Gastrocnemius medialis (tissue), 4 donors: Measurements from ENCODE around the gene PRKCA. TPM values are rescaled to one million over a fixed set of nuclear protein-coding genes. Genes with fewer than 3 reads are reported as not detected.
A peak's percentile ranks its signal among the peaks of the same experiment; 100 is the strongest.

ENCODE experiments used
- ATAC-seq, 2 donors: fragments of 150-250 bp; one replicate each; pipeline ENCODE4 v1.9.1; 2016
- DNase-seq, 2 donors: peaks; one replicate each; pipeline ENCODE4 v3.0.0-alpha.2; 2019
- H3K27ac ChIP-seq, 4 donors: fragments of 200-600 bp; sonication (generic); 1 replicate in 1 of 4; 2 replicates in 3 of 4; pipeline ENCODE4 v1.5.1; 2016 to 2018; ENCODE audit warnings: mild to moderate bottlenecking in 2 of 4, moderate library complexity in 1 of 4
- H3K27me3 ChIP-seq, 3 donors: fragments of 200-600 bp; sonication (generic) in 2 of 3; 1 replicate in 1 of 3; 2 replicates in 2 of 3; pipeline versions ENCODE4 v1.5.1 to v1.6.0; 2016 to 2019; ENCODE audit warnings: mild to moderate bottlenecking in 1 of 3, moderate library complexity in 1 of 3
- H3K36me3 ChIP-seq, 2 donors: fragments of 200-600 bp; sonication (generic) in 1 of 2; one replicate each; pipeline ENCODE4 v1.5.1; 2017 to 2018
- H3K4me1 ChIP-seq, 2 donors: fragments of 200-600 bp; sonication (generic) in 1 of 2; one replicate each; pipeline ENCODE4 v1.5.1; 2016 to 2017; ENCODE audit warnings: mild to moderate bottlenecking in 2 of 2
- H3K4me3 ChIP-seq, 4 donors: fragments of 200-600 bp; sonication (generic) in 3 of 4; 1 replicate in 1 of 4; 2 replicates in 3 of 4; pipeline ENCODE4 v1.5.1; 2016 to 2019; ENCODE audit warnings: mild to moderate bottlenecking in 2 of 4
- H3K9me3 ChIP-seq, 3 donors: fragments of 200-600 bp; sonication (generic) in 2 of 3; 1 replicate in 1 of 3; 2 replicates in 2 of 3; pipeline ENCODE4 v1.5.1; 2016 to 2019
- CTCF ChIP-seq, 5 experiments: fragments of 450-650 bp in 3 of 5; fragments of 200-600 bp in 2 of 5; sonication (generic) in 2 of 5; IDR thresholded peaks in 4 of 5; conservative IDR thresholded peaks in 1 of 5; 1 replicate in 4 of 5; 2 replicates in 1 of 5; pipeline ENCODE4 v1.5.1; 2016 to 2019; ENCODE audit warnings: antibody characterized with exemption in 5 of 5, mild to moderate bottlenecking in 3 of 5, moderate library complexity in 3 of 5
- POLR2A ChIP-seq, 2 donors: fragments of 450-650 bp; IDR thresholded peaks; one replicate each; pipeline ENCODE4 v1.6.1; 2017; ENCODE audit warnings: antibody characterized with exemption in 2 of 2, mild to moderate bottlenecking in 2 of 2, moderate library complexity in 2 of 2
- in situ Hi-C, 4 donors: fragments of 200-750 bp; cut with MboI; loops; one replicate each; pipeline versions ENCODE4 v1.15.0 to v1.8.0; 2017; ENCODE audit warnings: low sequenced_read_pairs in 4 of 4
- intact Hi-C: fragments of 100-400 bp; cut with DNase I; formaldehyde crosslinking; loops from one replicate; pipeline ENCODE4 v1.15.1; 2023; ENCODE audit warnings: low total_unique reads
- total RNA-seq, 4 donors: library from RNA; depleted of rRNA; stranded (reverse); fragments of >200 nt; gene quantifications; one replicate each; pipeline versions ENCODE4 v1.1.0 to v1.2.3, GENCODE V29; 2016

Gene PRKCA
- total RNA-seq, 4 donors from 2014 or later, result 7.6 to 16.8 (median 11.1) TPM

- peak in 4 of 5 experiments; percentile 17 to 49 (median 36) for TF ChIP-seq CTCF (IDR thresholded peaks at IDR 0.05 in 4 of 5, conservative IDR thresholded peaks at IDR 0.05 in 1 of 5)
- no peak for TF ChIP-seq POLR2A (IDR thresholded peaks at IDR 0.05)
- no peaks in the 10 kb centered on the region for H3K36me3 ChIP-seq
- ATAC-seq (no peak), DNase-seq (no peak)
- no peaks in the 10 kb centered on the region for H3K9me3 ChIP-seq
- intact Hi-C loops, result no loop called here
- H3K27ac ChIP-seq, result no peak overlapping the region
- peaks cover 6 to 14% of the 10 kb centered on the region in 2 donors for H3K4me1 ChIP-seq
- no peaks in the 10 kb centered on the region for H3K27me3 ChIP-seq
- no peak overlapping the region for H3K4me3 ChIP-seq
- in situ Hi-C loops, result loop anchor here in 1 of 4 donors (10.0 to 25.0 kb wide), 3 partner anchors 177 to 559 kb away; no protein-coding TSS in a partner anchor
Measured at GRCh38 chr17:66727634-66728570, 425.5 kb downstream of the PRKCA start.

- H3K36me3 ChIP-seq, result no peaks in the 10 kb centered on the region
- no peaks in the 10 kb centered on the region for H3K9me3 ChIP-seq
- no peak overlapping the region for H3K4me3 ChIP-seq
- no peak for ATAC-seq
- intact Hi-C loops (no loop called here), in situ Hi-C loops (loop anchor here in 1 of 4 donors (25.0 kb wide), 2 partner anchors 407 to 557 kb away; no protein-coding TSS in a partner anchor)
- TF ChIP-seq POLR2A (IDR thresholded peaks at IDR 0.05), result no peak
- no peak for TF ChIP-seq CTCF (IDR thresholded peaks at IDR 0.05 in 4 of 5, conservative IDR thresholded peaks at IDR 0.05 in 1 of 5)
- DNase-seq, result no peak
- no peak overlapping the region for H3K27ac ChIP-seq
- H3K4me1 ChIP-seq, result no peaks in the 10 kb centered on the region
- no peaks in the 10 kb centered on the region for H3K27me3 ChIP-seq
Measured at GRCh38 chr17:66730461-66730923, 428.1 kb downstream of the PRKCA start.

GRCh38 chr17:66733759-66734158 lies 431.3 kb downstream of the PRKCA start:
- DNase-seq, result no peak
- intact Hi-C loops (no loop called here), in situ Hi-C loops (loop anchor here in 1 of 4 donors (25.0 kb wide), 2 partner anchors 404 to 554 kb away; no protein-coding TSS in a partner anchor)
- no peaks in the 10 kb centered on the region for H3K4me1 ChIP-seq
- no peak overlapping the region for H3K27ac ChIP-seq
- H3K36me3 ChIP-seq, result no peaks in the 10 kb centered on the region
- no peak for TF ChIP-seq CTCF (IDR thresholded peaks at IDR 0.05 in 4 of 5, conservative IDR thresholded peaks at IDR 0.05 in 1 of 5)
- TF ChIP-seq POLR2A (IDR thresholded peaks at IDR 0.05), result no peak
- H3K9me3 ChIP-seq, result no peaks in the 10 kb centered on the region
- H3K27me3 ChIP-seq, result no peaks in the 10 kb centered on the region
- ATAC-seq, result no peak
- no peak overlapping the region for H3K4me3 ChIP-seq

GRCh38 chr17:66734186-66734943 lies 432.0 kb downstream of the PRKCA start:
- DNase-seq, result no peak
- no peaks in the 10 kb centered on the region for H3K36me3 ChIP-seq
- H3K27ac ChIP-seq, result no peak overlapping the region
- H3K4me3 ChIP-seq, result no peak overlapping the region
- H3K27me3 ChIP-seq, result no peaks in the 10 kb centered on the region
- intact Hi-C loops (no loop called here), in situ Hi-C loops (loop anchor here in 1 of 4 donors (25.0 kb wide), 2 partner anchors 403 to 553 kb away; no protein-coding TSS in a partner anchor)
- TF ChIP-seq POLR2A (IDR thresholded peaks at IDR 0.05), result no peak
- TF ChIP-seq CTCF (IDR thresholded peaks at IDR 0.05 in 4 of 5, conservative IDR thresholded peaks at IDR 0.05 in 1 of 5), result no peak
- H3K4me1 ChIP-seq, result no peaks in the 10 kb centered on the region
- no peak for ATAC-seq
- no peaks in the 10 kb centered on the region for H3K9me3 ChIP-seq
